PC-9 (cell line): ENCODE results near the gene ZNF512.

Experiments used
- CTCF ChIP-seq: fragments of 200-600 bp; sonication (generic); conservative IDR thresholded peaks from 2 replicates; pipeline ENCODE4 v1.6.1; 2017; ENCODE audit warnings: mixed run types, antibody characterized with exemption, mild to moderate bottlenecking, moderate library complexity
- EZH2 ChIP-seq: fragments of 200-600 bp; sonication (generic); IDR thresholded peaks from 2 replicates; pipeline ENCODE4 v1.8.0; 2017; ENCODE audit warnings: antibody characterized with exemption, low read depth

GRCh38 chr2:27559228-27559627 is 23.6 kb upstream of the ZNF512 start:
- TF ChIP-seq CTCF (no peak), EZH2 (no peak)
